HG03103 (cell line): ENCODE measurements around the gene CCDC93.

Experiments used
- ATAC-seq: cut with Tn5 transposase; IDR thresholded peaks from one replicate; pipeline ENCODE4 v1.9.1; 2021; ENCODE audit warnings: low read depth; ENCODE audit not compliant: unreplicated experiment

CCDC93 gene

GRCh38 chr2:117997872-117998454 lies 15.9 kb downstream of the CCDC93 start:
- no peak for ATAC-seq

- no peak for ATAC-seq
Observed at GRCh38 chr2:117996525-117996924, 17.3 kb downstream of the CCDC93 start.

GRCh38 chr2:117994729-117995128 lies 19.1 kb downstream of the CCDC93 start:
- no peak for ATAC-seq

GRCh38 chr2:117989854-117990438 lies 23.9 kb downstream of the CCDC93 start:
- no peak for ATAC-seq

- ATAC-seq = no peak
Observed at GRCh38 chr2:117987121-117987520, 26.7 kb downstream of the CCDC93 start.

GRCh38 chr2:117985092-117985491 lies 28.8 kb downstream of the CCDC93 start:
- ATAC-seq = no peak

GRCh38 chr2:117984208-117984607 lies 29.7 kb downstream of the CCDC93 start:
- ATAC-seq = no peak

GRCh38 chr2:117983040-117983439 lies 30.8 kb downstream of the CCDC93 start:
- no peak for ATAC-seq

- ATAC-seq = no peak
Observed at GRCh38 chr2:117982376-117983033, 31.4 kb downstream of the CCDC93 start.

GRCh38 chr2:117981810-117982209 lies 32.1 kb downstream of the CCDC93 start:
- no peak for ATAC-seq

GRCh38 chr2:117980783-117981676 lies 32.8 kb downstream of the CCDC93 start:
- no peak for ATAC-seq

- ATAC-seq = no peak
Observed at GRCh38 chr2:117979911-117980701, 33.8 kb downstream of the CCDC93 start.

GRCh38 chr2:117977696-117978095 lies 36.2 kb downstream of the CCDC93 start:
- ATAC-seq = no peak

GRCh38 chr2:117976581-117976980 lies 37.3 kb downstream of the CCDC93 start:
- no peak for ATAC-seq

GRCh38 chr2:117973498-117974082 lies 40.3 kb downstream of the CCDC93 start:
- ATAC-seq = no peak

- ATAC-seq = no peak
Observed at GRCh38 chr2:117972476-117973123, 41.3 kb downstream of the CCDC93 start.

- ATAC-seq = no peak
Observed at GRCh38 chr2:117968722-117969121, 45.1 kb downstream of the CCDC93 start.

GRCh38 chr2:117967977-117968718 lies 45.7 kb downstream of the CCDC93 start:
- ATAC-seq = no peak

GRCh38 chr2:117963446-117963845 lies 50.4 kb downstream of the CCDC93 start:
- ATAC-seq = no peak
